Left lung (tissue), 10 donors: ENCODE measurements around the gene MPO. TPM values are rescaled to one million over a fixed set of nuclear protein-coding genes. Genes with fewer than 3 reads are reported as not detected.
A peak's percentile ranks its signal among the peaks of the same experiment; 100 is the strongest.

Experiments used
- ATAC-seq: fragments of 200-7000 bp; cut with Tn5 transposase; one replicate; pipeline ENCODE4 v1.9.1; 2020; ENCODE audit warnings: moderate library complexity
- DNase-seq, 4 donors: peaks; one replicate each; pipeline ENCODE4 v3.0.0-alpha.2; 2013 to 2020
- H3K27ac ChIP-seq, 2 donors: fragments of 200-600 bp; sonication (generic) in 1 of 2; one replicate each; pipeline versions ENCODE4 v1.5.0 to v1.8.0; 2020 to 2021
- H3K27me3 ChIP-seq, 2 donors: fragments of 200-600 bp; sonication (generic) in 1 of 2; one replicate each; pipeline versions ENCODE4 v1.5.0 to v1.8.0; 2020 to 2021
- H3K36me3 ChIP-seq, 2 donors: fragments of 200-600 bp; sonication (generic) in 1 of 2; one replicate each; pipeline versions ENCODE4 v1.5.0 to v1.8.0; 2020 to 2021
- H3K4me1 ChIP-seq, 2 donors: fragments of 200-600 bp; one replicate each; pipeline ENCODE4 v1.8.0; 2021
- H3K4me3 ChIP-seq, 2 donors: fragments of 200-600 bp; sonication (generic) in 1 of 2; one replicate each; pipeline versions ENCODE4 v1.5.0 to v1.8.0; 2020 to 2021; ENCODE audit warnings: mild to moderate bottlenecking in 1 of 2
- H3K9me3 ChIP-seq, 2 donors: fragments of 200-600 bp; sonication (generic) in 1 of 2; one replicate each; pipeline versions ENCODE4 v1.5.0 to v1.8.0; 2020 to 2021
- CTCF ChIP-seq, 2 donors: fragments of 200-600 bp; sonication (generic) in 1 of 2; IDR thresholded peaks; one replicate each; pipeline versions ENCODE4 v1.5.0 to v1.8.0; 2021; ENCODE audit warnings: antibody characterized with exemption in 2 of 2
- intact Hi-C, 2 donors: fragments of 100-400 bp; cut with DNase I; formaldehyde crosslinking; loops; one replicate each; pipeline versions ENCODE4 v1.11.2 to v1.14.2; 2022
- polyA plus RNA-seq, 6 donors: library from polyadenylated mRNA; unstranded; fragments of 120-200 nt; gene quantifications; one replicate each; pipeline ENCODE4 v1.2.1, GENCODE V29; 2013; ENCODE audit not compliant: insufficient read length in 6 of 6
- total RNA-seq, 2 donors: library from RNA; stranded (reverse); fragmentation: NEBNext Ultra II Directional; extraction: Animal tissue kit (Norgen Biotek cat#: 25700); gene quantifications; one replicate each; pipeline ENCODE4 v1.2.1, GENCODE V29; 2021
- donor health status: DM: no; HTN: yes; CAD: no.
- donor health status: DM: no; HTN: no; CAD: no.

MPO gene
- total and polyA plus RNA-seq, 8 donors: 1.0 to 15.3 (median 11.2) TPM

- ATAC-seq: no peak
- peak overlapping the region in 1 of 2 donors; percentile 45 for H3K4me3 ChIP-seq
- peak in 1 of 4 donors; percentile 59 for DNase-seq
- H3K36me3 ChIP-seq: peaks cover 0 to under 1% of the 10 kb centered on the region in 2 donors
- peaks cover 0 to 49% of the 10 kb centered on the region in 2 donors for H3K4me1 ChIP-seq
- intact Hi-C loops: no loop called here
- TF ChIP-seq CTCF (IDR thresholded peaks at IDR 0.05): no peak
- no peaks in the 10 kb centered on the region for H3K9me3 ChIP-seq
- H3K27ac ChIP-seq: no peak overlapping the region
- peaks cover 0 to 55% of the 10 kb centered on the region in 2 donors for H3K27me3 ChIP-seq
Measured at GRCh38 chr17:58325289-58325726, 44.6 kb upstream of the MPO start.

DNA sequence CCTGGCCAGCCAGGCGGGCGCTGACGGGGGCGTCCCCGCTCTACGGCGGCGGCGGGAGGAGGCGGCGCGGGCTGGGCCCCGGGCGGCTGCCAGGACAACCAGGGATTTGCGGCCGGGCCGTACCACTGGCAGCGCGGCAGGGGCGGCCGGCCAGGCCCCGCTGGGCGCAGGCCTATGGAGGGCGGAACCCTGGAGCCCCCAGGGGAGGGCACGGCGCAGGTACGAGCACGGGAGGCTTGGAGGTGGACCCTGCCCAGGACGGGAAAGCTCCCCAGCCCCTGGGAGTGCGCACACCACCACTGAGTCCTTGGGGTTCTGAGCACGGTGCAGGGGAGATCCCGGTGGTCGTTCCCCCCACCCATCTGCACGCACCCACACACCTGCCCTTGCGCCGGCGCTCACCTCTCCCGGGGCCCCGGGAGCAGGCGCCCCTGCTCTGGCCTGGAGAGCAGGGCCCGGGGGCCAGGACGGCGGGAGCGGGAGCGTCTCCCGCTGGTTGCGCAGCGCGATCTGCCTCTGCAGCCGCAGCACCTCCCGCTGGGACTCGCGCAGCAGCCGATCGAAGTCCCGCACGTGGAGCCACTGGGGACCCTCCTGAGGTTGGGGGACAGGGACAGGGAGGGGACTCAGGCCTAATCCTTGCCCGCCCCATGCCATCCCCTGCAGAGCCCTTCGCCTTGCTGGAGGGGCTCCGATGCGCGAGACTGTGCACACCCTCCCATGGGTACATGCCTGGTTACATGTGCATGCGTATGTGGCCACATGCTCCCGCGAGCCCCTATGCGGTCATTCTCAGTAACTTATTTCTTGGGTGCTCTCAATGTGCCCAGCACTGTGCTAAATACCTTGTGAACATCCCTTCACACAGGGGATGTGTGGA is 43.9 kb upstream of the MPO start:
- H3K9me3 ChIP-seq: no peaks in the 10 kb centered on the region
- TF ChIP-seq CTCF (IDR thresholded peaks at IDR 0.05): no peak
- H3K36me3 ChIP-seq: no peaks in the 10 kb centered on the region
- H3K27me3 ChIP-seq: peaks cover 0 to 55% of the 10 kb centered on the region in 2 donors
- peak in 2 of 4 donors; percentile 63 to 87 for DNase-seq
- H3K4me1 ChIP-seq: peaks cover 0 to 47% of the 10 kb centered on the region in 2 donors
- intact Hi-C loops: no loop called here
- peak overlapping the region in 1 of 2 donors; percentile 8 for H3K27ac ChIP-seq
- peak; percentile 80 for ATAC-seq
- H3K4me3 ChIP-seq: peak overlapping the region; percentile 45 to 60

DNA sequence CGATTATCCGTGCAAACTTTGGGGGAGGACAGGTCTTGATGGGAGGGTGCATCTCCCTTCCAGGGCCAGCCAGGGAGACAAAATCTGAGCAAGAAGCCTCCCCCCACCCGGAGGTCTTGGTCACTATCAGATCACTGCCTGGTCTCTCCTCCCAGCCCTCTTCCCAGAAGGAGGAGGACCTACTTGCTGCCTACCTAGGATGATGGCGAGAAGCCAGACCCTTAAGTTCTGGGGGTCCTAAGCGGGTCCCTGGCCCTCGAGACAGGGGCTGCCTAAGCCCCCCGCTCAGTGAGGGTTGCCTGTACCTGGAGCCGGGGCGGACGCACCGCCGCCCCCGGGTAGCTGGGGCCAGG is 43.3 kb upstream of the MPO start:
- ATAC-seq: no peak
- intact Hi-C loops: no loop called here
- Histone ChIP-seq H3K4me3 (peak overlapping the region; percentile 45 to 60), H3K36me3 (no peaks in the 10 kb centered on the region), H3K27me3 (peaks cover 0 to 49% of the 10 kb centered on the region in 2 donors), H3K9me3 (no peaks in the 10 kb centered on the region), H3K27ac (no peak overlapping the region), H3K4me1 (peaks cover 0 to 46% of the 10 kb centered on the region in 2 donors)
- no peak for TF ChIP-seq CTCF (IDR thresholded peaks at IDR 0.05)
- DNase-seq: no peak

GRCh38 chr17:58323366-58324055 is 42.8 kb upstream of the MPO start:
- Histone ChIP-seq H3K4me3 (peak overlapping the region; percentile 45 to 60), H3K4me1 (peaks cover 0 to 43% of the 10 kb centered on the region in 2 donors), H3K27ac (no peak overlapping the region), H3K36me3 (no peaks in the 10 kb centered on the region), H3K9me3 (no peaks in the 10 kb centered on the region), H3K27me3 (peaks cover 0 to 45% of the 10 kb centered on the region in 2 donors)
- DNase-seq (peak in 1 of 4 donors; percentile 58), ATAC-seq (no peak)
- TF ChIP-seq CTCF (IDR thresholded peaks at IDR 0.05): no peak
- intact Hi-C loops: no loop called here
